NOMO-1 treated with dmso at 0.1 percent for 144 hours (cell line): ENCODE results near the gene TRPM3.
"Not testable (repeated sequence)": the region's sequence is repeated elsewhere in the genome, so short reads cannot be mapped to it uniquely, and the experiment has no call there.

Experiments
- DNase-seq: peaks from one replicate; lab custom pipeline; 2025; ENCODE audit not compliant: unreplicated experiment; lab: John Stamatoyannopoulos, UW

Gene TRPM3

DNA sequence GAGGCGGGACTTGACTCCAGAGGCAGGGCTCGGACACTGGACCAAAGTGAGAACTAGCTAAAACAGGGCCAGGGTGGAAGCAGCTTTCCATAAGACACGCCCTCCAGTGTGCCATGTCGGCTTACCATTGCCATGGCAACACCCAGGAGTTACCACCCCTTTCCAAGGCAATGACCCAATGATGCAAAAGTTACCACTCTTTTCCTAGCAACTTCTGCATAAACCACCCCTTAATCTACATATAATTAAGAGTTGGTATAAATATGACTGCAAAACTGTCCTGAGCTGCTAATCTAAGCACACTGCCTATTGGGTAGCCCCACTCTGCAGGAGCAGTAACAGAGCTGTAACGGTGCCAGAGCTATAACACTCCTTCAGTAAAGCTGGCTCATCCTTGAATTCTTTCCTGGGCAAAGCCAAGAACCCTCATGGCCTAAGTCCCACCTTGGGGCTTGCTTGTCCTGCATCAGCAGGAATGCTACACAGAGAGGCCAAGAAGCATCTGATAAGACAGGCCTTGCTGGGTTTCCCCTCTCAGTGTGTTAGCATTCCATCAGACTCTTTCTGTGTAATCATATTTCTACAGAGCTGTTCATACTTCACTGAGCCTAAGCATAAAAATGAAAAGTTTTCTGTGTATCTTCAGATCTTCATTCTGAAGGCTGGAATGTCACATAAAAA is 444.2 kb downstream of the TRPM3 start:
- DNase-seq = no peak

DNA sequence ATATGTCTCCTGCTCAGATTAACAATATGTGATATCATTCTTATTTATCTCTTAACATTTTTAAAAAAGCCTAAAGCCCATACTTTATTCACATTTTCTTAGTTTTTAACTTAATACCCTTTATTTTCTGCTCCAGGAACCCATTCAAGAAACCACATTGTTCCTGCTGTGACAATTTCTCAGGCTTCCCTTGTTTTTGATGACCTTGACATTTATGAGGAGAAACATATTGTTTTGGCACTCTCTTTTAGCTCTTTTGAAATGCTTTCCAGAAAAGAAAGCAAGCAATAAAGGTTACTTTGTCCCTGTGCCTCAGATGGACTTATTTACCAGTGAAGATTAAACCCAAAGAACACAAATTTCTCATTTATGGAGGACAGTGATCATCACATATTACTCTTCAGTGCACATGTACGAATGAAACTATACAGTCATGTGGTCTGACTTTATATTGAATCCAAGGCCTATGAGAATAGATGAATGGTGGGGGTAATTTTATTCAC is 445.5 kb downstream of the TRPM3 start:
- DNase-seq = no peak

DNA sequence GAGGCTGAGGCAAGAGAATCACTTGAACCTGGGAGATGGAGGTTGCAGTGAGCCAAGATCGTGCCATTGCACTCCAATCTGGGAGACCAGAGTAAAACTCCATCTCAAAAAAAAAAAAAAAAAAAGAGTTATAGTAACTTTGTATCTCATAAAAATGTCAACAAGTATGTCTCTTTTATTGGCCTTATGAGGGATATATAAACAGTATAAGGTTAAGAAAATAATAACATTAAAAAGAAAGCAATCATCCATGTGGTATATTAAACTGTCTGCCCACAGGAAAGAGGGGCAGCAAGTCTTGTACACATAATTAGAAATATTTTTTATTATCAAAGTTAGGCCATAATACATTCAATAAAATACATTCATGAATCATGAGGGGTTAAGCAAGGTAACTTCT is 447.6 kb downstream of the TRPM3 start:
- DNase-seq = no peak

DNA sequence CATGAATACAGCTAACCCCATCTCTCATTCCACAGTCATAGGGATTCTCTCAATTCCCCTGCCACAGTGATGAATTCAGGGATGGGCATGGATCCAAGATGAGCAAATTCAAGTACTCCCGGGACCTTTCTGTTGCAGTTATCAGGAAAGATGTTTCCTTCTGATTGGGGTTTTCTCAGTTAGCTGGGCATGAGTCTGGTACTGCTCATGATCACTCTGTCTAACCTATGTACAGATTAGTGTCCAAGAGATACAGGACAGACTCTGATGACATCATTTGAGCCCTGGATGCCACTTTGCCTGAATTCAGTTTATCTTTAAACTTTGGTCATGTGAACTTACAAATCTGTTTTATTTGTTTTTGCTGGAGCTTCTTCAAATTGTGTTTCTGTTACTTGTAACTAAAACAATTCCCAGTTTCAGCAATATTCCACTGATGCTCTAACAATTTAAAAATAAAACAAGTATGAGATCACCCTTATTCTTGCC is 449.2 kb downstream of the TRPM3 start:
- no peak for DNase-seq

DNA sequence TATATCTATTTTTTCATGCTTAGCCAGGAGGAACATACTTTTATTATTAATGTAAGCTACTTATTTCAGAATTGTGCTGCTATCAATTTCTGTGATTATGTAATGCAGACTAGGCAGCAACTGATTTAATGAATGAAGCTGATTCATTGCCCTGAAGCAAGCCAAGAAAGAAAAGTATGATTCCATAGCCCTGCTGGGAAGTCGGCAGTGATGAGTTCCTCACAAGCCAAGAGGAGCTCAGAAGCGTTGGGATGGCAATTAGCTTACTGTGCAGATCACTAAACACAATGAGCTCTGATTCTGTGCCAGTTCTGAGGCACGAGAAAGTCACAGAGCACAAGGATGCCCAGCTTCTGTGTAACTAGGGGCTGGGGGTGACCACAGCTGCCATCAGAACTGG is 452.7 kb downstream of the TRPM3 start:
- no peak for DNase-seq

DNA sequence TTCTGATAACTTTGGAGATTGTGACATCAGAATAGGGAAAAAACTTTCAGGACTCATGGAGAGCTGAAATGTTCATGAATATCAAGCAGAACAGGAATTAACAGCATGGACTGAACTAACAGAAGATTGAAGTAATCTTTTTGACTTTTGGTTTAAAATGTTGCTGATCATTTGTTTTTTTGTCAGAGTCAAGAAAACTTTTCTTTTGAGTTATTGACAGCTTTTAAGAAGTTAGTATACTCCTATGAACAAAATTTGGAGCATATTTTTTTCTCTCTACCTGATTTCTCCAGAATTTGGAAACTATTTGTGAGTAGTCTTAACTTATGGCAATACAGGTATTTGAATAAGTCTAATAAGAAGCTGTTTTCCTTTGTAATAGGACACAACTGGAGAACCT is 462.7 kb downstream of the TRPM3 start:
- DNase-seq = no peak

DNA sequence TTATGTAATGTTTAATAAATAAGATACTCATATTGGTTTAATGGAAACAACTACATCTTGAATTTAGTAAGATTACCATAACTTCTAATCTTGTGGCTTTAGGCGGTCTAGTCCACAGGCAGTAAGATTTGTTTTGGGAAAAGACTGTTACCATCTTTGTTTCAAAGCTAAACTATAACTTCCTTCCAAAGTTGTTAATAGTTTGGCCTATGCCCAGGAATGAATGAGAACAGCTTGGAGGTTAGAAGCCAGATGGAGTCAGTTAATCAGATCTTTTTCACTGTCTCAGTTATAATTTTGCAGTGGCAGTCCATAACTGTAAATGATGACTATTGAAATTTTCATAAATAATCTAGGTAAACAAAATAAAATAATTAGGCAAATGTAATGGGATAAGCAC is 465.1 kb downstream of the TRPM3 start:
- no peak for DNase-seq

DNA sequence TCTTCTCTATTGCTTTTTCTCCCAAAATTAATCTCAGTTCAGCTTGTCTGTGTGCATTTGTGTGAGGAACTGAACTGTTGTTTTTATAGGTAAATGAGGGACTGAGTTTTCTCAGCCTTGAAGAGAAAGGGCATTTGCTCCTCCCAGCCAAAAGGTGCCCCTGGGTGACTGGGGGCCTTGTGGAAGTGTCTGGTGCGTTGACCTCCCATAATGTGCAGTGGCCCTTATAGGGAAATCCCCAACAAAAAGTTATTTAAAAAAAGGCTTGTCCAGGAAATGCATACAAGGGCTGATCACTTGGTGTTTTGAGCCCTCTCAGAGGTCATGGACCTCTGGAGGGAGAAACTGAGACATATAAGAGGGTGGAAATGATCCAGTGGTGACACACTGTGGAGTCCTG is 467.3 kb downstream of the TRPM3 start:
- no peak for DNase-seq

DNA sequence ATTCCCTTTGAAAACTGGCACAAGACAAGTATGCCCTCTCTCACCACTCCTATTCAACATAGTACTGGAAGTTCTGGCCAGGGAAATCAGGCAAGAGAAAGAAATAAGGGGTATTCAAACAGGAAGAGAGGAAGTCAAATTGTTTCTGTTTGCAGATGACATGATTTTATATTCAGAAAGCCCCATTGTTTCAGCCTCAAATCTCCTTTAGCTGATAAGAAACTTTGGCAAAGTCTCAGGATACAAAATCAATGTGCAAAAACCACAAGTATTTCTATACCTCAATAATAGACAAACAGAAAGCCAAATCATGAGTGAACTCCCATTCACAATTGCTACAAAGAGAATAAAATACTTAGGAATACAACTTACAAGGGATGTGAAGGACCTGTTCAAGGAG is 476.8 kb downstream of the TRPM3 start:
- DNase-seq = not testable (repeated sequence)

DNA sequence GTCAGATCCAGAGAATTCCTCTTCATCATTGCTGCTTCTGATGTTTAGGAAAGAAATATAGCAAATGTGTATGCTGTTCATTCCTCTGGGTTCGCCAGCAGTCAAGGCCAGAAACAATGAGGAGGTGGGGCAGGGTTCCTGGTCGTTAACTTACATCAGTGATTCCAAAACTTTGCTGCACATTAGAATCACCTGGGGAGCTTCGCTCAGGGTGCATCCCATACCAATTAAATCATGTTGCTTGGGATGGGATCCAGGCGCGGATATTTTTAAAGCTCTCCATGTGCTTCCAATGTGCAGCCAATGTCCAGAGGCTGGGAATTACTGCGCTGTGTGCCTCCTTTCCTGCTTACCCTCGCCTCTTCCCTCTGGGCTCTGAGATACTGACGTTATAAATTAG is 479.1 kb downstream of the TRPM3 start:
- no peak for DNase-seq

DNA sequence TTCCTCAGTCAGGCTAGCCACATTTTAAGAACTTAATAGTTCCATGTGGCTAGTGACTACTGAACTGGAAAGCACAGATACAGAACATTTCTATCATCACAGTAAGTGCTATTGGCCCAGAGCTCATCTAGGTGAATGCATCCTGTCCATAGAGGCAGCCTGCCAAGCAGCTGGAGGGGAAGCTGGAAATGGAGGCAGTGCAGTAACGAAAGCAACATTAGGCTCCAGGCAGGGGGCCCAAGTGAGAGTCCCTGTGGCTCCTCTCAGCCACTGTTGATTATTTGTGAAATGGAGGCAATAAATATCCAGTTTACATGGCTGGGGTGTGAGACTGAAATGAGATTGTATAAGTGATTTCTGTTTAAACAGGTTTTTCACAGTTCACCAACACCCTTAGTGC is 479.8 kb downstream of the TRPM3 start:
- DNase-seq = no peak

DNA sequence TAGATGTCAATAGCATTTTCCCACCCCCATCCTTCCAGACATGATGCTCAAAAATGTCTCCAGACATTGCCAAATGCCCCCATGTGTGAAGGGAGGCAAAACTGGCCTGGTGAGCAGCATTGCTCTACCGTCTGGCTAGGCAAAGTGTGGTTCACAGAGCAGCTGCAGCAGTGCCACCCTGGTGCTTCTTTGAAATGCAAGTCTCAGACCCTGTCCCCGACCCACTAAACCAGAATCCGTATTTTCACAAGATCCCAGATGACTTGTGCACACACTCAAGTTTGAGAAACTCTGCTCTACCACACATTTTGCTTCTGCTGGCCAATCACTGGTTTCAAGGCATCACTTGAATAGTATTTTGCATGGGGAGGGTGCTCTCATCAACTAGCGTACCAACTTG is 480.4 kb downstream of the TRPM3 start:
- DNase-seq = no peak

DNA sequence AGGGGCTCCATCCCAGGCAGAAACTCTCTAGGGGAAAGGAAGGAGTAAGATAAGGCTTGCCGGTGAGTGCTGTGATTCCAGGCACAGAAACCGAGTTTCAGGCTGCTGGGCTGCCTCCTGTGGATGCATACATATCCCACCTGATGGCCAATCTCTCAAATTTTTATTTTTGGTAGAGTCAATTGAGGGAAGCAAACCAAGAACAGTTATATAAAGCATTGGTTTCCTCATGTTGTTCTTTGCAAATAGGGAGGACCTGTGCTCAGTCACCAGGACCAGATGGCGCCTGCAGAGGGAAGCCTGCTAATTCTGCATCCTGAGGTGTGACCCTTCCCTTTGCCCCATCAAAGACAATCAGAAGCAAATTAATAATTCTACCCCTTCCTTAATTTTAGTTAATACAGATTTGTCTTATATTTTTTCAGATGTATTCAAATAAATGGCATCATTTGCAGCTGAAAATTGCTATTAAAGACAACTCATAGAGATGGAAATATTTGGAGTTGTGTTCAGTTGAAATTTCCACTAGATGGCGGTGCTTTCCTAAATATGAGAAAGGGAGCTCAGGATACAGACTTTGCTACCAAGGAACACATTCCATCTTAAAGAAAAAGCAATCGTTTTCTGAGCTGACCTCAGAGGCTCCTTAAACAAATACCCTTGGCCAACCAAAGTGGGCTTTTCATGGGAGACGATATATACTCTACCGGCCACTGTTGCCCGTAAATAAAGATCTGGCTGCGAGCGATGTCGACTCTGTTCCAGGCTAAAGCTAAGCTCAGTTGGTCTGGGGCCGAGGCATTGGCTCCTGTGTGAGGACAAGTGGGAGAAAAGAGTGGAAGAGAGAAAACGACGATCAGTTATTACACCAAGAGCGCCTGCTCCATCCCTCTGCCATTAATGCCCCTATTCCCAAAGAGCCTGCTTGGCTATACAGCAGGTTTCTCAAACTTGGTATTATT is 481.3 kb downstream of the TRPM3 start:
- DNase-seq = no peak

DNA sequence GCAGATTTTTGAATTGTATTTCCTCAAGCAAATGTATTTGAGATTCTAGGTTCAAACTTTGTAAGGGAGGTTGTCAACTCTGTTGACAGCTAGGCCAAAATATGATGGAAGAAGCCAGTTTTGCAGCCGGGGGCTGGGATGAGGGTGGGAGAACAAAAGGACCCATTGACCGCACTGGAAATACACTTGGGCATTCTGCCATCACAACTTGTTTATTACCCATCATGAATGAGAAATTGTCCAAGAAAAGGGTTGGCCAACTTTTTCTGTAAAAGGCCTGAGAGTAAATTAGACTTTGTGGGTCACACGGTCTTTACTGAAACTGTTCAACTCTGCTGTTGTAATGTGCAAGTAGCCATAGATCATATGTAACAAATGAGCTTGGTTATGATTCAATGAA is 485.6 kb downstream of the TRPM3 start:
- DNase-seq = no peak

DNA sequence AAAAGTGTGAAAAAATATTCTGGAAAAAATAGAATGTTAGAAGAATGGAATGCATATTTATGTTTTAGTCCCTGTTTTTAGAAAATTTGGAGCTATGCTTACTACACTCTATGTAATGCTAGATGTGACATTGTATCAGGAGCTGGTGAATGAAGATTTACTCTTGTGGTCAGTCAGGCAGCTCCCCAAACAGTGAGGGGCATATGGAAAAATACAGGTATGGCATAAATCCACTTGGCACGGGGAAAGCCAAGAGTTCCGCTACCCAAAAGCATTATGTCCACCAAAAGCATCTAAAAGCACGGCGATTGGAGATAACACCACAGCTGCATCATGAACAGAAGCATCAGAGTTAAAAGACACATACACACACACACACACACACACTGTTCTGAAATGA is 486.7 kb downstream of the TRPM3 start:
- DNase-seq = no peak

DNA sequence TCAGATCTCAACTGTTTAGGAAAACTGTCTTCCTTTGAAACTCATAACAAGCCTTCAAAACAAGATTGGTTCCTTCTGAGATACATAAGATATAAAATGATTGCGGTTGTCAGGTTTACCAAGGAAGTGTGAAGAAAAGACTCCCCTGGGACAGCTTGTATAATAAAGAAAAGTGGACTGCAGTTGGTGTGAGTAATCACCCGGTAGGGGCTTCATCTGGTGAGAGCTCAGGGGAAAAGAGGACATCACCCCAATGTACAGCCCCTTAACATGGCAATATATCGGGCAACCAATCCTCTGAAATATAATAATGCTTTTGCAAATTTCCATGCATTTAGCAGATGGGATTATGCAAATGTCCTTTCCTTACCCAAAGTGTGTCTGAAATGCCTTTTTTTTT is 490.4 kb downstream of the TRPM3 start:
- no peak for DNase-seq

DNA sequence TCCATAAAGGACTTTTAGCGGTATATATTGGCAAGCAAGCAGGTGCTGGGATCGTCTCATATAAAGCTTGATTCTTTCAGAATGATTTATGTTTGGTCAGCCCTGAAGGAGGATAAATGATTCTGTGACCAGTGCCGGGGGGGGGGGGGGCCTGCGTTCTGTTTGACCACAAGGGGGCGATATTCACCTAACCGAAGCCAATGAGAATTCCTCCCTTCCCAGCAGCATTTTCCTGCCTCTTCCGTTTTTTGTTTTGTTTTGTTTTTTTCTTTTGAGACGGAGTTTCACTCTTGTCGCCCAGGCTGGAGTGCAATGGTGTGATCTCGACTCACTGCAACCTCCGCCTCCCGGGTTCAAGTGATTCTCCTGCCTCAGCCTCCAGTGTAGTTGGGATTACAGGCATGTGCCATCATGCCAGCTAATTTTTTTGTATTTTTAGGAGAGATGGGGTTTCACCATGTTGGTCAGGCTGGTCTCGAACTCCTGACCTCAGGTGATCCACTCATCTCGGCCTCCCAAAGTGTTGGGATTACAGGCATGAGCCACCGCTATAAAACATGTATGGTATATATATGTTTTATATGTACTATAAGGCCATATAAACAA is 492.2 kb downstream of the TRPM3 start:
- not testable (repeated sequence) for DNase-seq

DNA sequence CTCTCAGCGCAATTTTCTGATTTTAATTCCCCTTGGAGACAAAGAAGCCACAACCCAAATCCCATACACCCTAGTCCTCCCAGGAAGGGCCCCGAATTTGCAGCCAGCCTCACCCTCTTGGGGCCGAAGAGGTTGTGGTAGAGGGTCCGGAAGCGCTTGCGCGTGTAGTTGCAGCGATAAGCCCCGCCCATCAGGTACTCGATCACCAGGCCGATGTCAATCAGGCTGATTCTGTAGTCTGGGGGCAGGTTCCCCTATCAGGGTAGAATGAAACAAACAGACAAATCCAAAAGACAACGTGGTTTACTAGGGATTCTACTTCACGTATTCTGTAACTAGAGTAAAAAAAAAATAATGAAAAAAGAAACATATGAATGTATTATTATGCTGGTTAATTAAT is 496.3 kb downstream of the TRPM3 start:
- no peak for DNase-seq

DNA sequence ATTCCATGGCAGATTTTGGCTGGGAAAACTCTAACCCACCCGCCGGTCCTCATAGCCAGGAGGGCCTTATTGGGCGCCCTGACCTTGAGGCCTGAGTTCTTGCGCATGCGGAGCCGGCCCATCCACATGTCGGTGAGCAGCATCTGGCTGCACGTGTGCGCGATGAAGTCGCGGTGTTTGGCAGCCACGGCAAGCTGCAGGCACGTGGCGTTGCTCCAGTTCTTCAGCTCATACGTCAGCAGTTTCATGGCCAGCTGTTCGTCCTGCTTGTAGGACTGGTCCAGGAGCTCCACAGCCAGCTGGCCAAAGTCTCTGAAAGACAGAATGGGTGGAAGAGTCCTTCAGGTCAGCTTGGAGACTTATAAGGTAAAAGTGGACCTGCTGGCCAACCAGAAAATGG is 502.6 kb downstream of the TRPM3 start:
- DNase-seq = no peak

DNA sequence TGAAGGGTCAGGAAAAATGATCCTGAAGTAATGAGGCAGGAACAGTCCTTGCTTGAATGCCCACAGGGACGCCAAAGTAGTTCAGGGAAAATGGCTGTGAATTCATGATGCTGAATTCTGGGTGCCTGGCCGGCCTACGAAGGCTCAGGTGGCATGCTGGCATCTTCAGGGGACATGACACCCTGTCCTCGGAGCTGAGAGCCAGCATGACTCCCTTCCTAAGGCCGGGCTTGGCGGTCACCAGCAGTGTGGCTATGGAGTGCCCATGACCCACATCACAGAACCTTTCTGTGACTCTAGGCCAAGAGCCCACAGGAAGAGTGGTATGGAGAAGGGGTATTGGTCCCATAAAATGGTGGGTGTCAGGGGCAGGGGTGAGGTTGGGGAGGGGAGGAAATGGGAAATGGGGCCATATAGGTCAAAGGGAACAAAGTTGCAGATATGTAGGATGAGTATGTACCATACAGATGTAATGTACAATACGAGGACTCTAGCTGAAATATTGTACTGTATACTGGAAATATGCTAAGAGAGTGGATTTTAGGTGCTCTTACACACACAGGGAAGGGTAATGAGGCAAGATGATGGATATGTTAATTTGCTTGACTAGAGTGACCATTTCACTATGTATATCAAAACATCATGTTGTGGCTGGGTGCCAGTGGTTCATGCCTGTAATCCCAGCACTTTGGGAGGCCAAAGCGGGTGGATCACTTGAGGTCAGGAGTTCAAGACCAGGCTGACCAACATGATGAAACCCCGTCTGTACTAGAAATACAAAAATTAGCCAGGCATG is 504.2 kb downstream of the TRPM3 start:
- DNase-seq = no peak
